Tibial artery (tissue), 4 donors: ENCODE data around the gene PIEZO2.

Experiments used
- DNase-seq, 2 donors: peaks; one replicate each; pipeline ENCODE4 v3.0.0-alpha.2; 2019
- H3K27ac ChIP-seq, 2 donors: fragments of 200-600 bp; sonication (generic) in 1 of 2; 1 replicate in 1 of 2; 2 replicates in 1 of 2; pipeline ENCODE4 v1.5.1; 2018 to 2019; ENCODE audit warnings: mild to moderate bottlenecking in 1 of 2
- H3K27me3 ChIP-seq, 2 donors: fragments of 200-600 bp; sonication (generic) in 1 of 2; one replicate each; pipeline versions ENCODE4 v1.5.1 to v1.6.0; 2016 to 2019
- H3K36me3 ChIP-seq, 3 donors: fragments of 200-600 bp; sonication (generic) in 2 of 3; one replicate each; pipeline ENCODE4 v1.5.1; 2016 to 2019; ENCODE audit warnings: mild to moderate bottlenecking in 2 of 3
- H3K4me1 ChIP-seq, 4 donors: fragments of 200-600 bp; sonication (generic) in 2 of 4; 1 replicate in 3 of 4; 2 replicates in 1 of 4; pipeline ENCODE4 v1.5.1; 2016 to 2019
- H3K4me3 ChIP-seq, 2 donors: fragments of 200-600 bp; sonication (generic) in 1 of 2; 1 replicate in 1 of 2; 2 replicates in 1 of 2; pipeline ENCODE4 v1.5.1; 2018 to 2019; ENCODE audit warnings: mild to moderate bottlenecking in 2 of 2
- H3K9me3 ChIP-seq, 3 donors: fragments of 200-600 bp; sonication (generic) in 1 of 3; one replicate each; pipeline ENCODE4 v1.5.1; 2016 to 2019
- intact Hi-C: fragments of 100-400 bp; cut with DNase I; formaldehyde crosslinking; loops from one replicate; pipeline ENCODE4 v1.15.0; 2023; ENCODE audit warnings: low total_unique reads
- TF ChIP-seq, protein P1 (sequence below), 2 experiments: fragments of 200-600 bp in 1 of 2; fragments of 450-650 bp in 1 of 2; IDR thresholded peaks; one replicate each; pipeline ENCODE4 v1.5.1; 2017 to 2019; ENCODE audit warnings: antibody characterized with exemption in 2 of 2, mild to moderate bottlenecking in 1 of 2, moderate library complexity in 1 of 2

PIEZO2 gene

GRCh38 chr18:10901329-10901728, 248.0 kb downstream of the PIEZO2 start:
- Histone ChIP-seq H3K4me3 (no peak overlapping the region), H3K36me3 (no peaks in the 10 kb centered on the region), H3K9me3 (no peaks in the 10 kb centered on the region), H3K27me3 (no peaks in the 10 kb centered on the region), H3K27ac (no peak overlapping the region), H3K4me1 (no peaks in the 10 kb centered on the region)
- intact Hi-C loops: no loop called here
- no peak for DNase-seq
- TF ChIP-seq, protein P1, sequence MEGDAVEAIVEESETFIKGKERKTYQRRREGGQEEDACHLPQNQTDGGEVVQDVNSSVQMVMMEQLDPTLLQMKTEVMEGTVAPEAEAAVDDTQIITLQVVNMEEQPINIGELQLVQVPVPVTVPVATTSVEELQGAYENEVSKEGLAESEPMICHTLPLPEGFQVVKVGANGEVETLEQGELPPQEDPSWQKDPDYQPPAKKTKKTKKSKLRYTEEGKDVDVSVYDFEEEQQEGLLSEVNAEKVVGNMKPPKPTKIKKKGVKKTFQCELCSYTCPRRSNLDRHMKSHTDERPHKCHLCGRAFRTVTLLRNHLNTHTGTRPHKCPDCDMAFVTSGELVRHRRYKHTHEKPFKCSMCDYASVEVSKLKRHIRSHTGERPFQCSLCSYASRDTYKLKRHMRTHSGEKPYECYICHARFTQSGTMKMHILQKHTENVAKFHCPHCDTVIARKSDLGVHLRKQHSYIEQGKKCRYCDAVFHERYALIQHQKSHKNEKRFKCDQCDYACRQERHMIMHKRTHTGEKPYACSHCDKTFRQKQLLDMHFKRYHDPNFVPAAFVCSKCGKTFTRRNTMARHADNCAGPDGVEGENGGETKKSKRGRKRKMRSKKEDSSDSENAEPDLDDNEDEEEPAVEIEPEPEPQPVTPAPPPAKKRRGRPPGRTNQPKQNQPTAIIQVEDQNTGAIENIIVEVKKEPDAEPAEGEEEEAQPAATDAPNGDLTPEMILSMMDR (IDR thresholded peaks at IDR 0.05): no peak

GRCh38 chr18:10900435-10900834, 248.9 kb downstream of the PIEZO2 start:
- TF ChIP-seq, protein P1 (IDR thresholded peaks at IDR 0.05): no peak
- Histone ChIP-seq H3K36me3 (no peaks in the 10 kb centered on the region), H3K27me3 (no peaks in the 10 kb centered on the region), H3K27ac (no peak overlapping the region), H3K4me1 (no peaks in the 10 kb centered on the region), H3K4me3 (no peak overlapping the region), H3K9me3 (no peaks in the 10 kb centered on the region)
- intact Hi-C loops: no loop called here
- no peak for DNase-seq

DNA sequence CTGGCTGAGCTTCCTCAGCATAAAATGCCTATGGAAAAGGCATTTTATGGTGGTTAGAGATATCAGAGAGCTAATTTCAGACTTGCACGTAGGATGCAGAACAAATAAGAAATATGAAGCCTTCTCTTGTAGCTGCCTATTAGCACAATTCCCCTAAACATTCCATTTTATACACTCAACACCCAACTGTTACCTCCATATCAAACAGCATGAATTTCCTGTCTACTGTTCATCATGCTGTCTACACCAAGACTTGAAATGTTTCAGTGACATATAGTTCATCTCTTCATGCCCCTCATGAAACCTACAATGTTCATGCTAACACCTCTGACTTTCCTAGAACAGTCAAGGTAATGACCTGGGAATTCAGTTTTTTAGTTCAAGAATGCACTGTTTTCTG, 249.9 kb downstream of the PIEZO2 start:
- no peak for DNase-seq
- no peak overlapping the region for H3K27ac ChIP-seq
- H3K9me3 ChIP-seq: no peaks in the 10 kb centered on the region
- intact Hi-C loops: no loop called here
- no peaks in the 10 kb centered on the region for H3K36me3 ChIP-seq
- H3K27me3 ChIP-seq: no peaks in the 10 kb centered on the region
- no peak overlapping the region for H3K4me3 ChIP-seq
- TF ChIP-seq, protein P1 (IDR thresholded peaks at IDR 0.05): no peak
- H3K4me1 ChIP-seq: no peaks in the 10 kb centered on the region

GRCh38 chr18:10898417-10898974, 250.9 kb downstream of the PIEZO2 start:
- TF ChIP-seq, protein P1 (IDR thresholded peaks at IDR 0.05): no peak
- Histone ChIP-seq H3K9me3 (no peaks in the 10 kb centered on the region), H3K27ac (no peak overlapping the region), H3K27me3 (no peaks in the 10 kb centered on the region), H3K36me3 (no peaks in the 10 kb centered on the region), H3K4me1 (no peaks in the 10 kb centered on the region), H3K4me3 (no peak overlapping the region)
- no peak for DNase-seq
- intact Hi-C loops: no loop called here

DNA sequence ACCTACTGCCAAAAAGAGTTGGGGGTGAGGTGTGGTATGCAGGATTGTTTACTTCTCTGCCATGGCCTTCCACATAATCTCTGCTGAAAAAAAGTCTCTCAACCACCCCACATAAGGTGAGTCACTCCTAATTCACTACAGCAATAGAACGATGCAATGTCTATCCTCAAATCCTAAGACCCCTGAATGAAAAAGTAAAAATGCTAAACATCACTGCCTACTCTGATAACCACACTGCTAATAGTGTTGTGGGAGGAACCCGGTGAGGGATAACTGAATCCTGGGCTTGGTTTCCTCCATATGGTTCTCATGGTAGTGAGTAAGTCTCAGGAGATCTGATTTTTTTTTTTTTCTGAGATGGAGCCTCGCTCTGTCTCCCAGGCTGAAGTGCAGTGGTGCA, 252.5 kb downstream of the PIEZO2 start:
- Histone ChIP-seq H3K36me3 (no peaks in the 10 kb centered on the region), H3K4me1 (peaks cover 0 to 10% (median 0%) of the 10 kb centered on the region in 4 donors), H3K27me3 (no peaks in the 10 kb centered on the region), H3K9me3 (no peaks in the 10 kb centered on the region), H3K27ac (no peak overlapping the region), H3K4me3 (no peak overlapping the region)
- TF ChIP-seq, protein P1 (IDR thresholded peaks at IDR 0.05): no peak
- intact Hi-C loops: no loop called here
- no peak for DNase-seq

- DNase-seq: no peak
- H3K9me3 ChIP-seq: no peaks in the 10 kb centered on the region
- TF ChIP-seq, protein P1 (IDR thresholded peaks at IDR 0.05): no peak
Observed at GRCh38 chr18:10895976-10896375, 253.4 kb downstream of the PIEZO2 start.

More at GRCh38 chr18:10895976-10896375, 253.4 kb downstream of the PIEZO2 start:
- Histone ChIP-seq H3K27ac (no peak overlapping the region), H3K36me3 (no peaks in the 10 kb centered on the region), H3K4me1 (peaks cover 0 to 10% (median 0%) of the 10 kb centered on the region in 4 donors), H3K27me3 (no peaks in the 10 kb centered on the region), H3K4me3 (no peak overlapping the region)
- intact Hi-C loops: no loop called here
